Uterus (tissue), 2 donors: ENCODE measurements around the gene MED13L.

Experiments
- CTCF ChIP-seq, 4 experiments: fragments of 200-600 bp in 2 of 4; fragments of 450-650 bp in 2 of 4; sonication (generic) in 2 of 4; IDR thresholded peaks; one replicate each; pipeline ENCODE4 v1.5.1; 2016 to 2019; ENCODE audit warnings: antibody characterized with exemption in 4 of 4, mild to moderate bottlenecking in 2 of 4, moderate library complexity in 1 of 4
- POLR2A ChIP-seq, 2 donors: fragments of 450-650 bp; IDR thresholded peaks; one replicate each; pipeline ENCODE4 v1.6.1; 2016; ENCODE audit warnings: antibody characterized with exemption in 2 of 2, mild to moderate bottlenecking in 1 of 2, moderate library complexity in 1 of 2

GRCh38 chr12:116150452-116150851 is 127.0 kb downstream of the MED13L start:
- TF ChIP-seq CTCF (IDR thresholded peaks at IDR 0.05), result no peak
- TF ChIP-seq POLR2A (IDR thresholded peaks at IDR 0.05), result no peak
